GM12878 (cell line): Measurements from ENCODE around the gene HPSE2. TPM values are rescaled to one million over a fixed set of nuclear protein-coding genes. Genes with fewer than 3 reads are reported as not detected.

Experiments
- ATAC-seq: fragments of 200-7000 bp; cut with Tn5 transposase; 3 replicates; pipeline ENCODE4 v1.9.1; 2020; ENCODE audit warnings: mild to moderate bottlenecking, moderate library complexity
- BruUV-seq: library from RNA; stranded (reverse); fragments of 400-500 nt; replicated peaks from 2 replicates; lab custom pipeline; 2021; lab: Mats Ljungman, UMichigan
- CTCF ChIA-PET: fragments of 300-600 bp; sonication (Branson Sonifier 250); formaldehyde crosslinking; extraction: SDS; loops from one replicate; lab custom pipeline; 2021; ENCODE audit warnings: inconsistent platforms; lab: Yijun Ruan, JAX
- POLR2A ChIA-PET: fragments of 350-600 bp; formaldehyde crosslinking; extraction: SDS; loops from one replicate; lab custom pipeline; 2021; ENCODE audit warnings: inconsistent platforms; lab: Charles Lee
- RAD21 ChIA-PET: fragments of 300-600 bp; sonication (Branson Sonifier 250); formaldehyde crosslinking; loops from one replicate; lab custom pipeline; 2023; ENCODE audit warnings: antibody characterized with exemption; ENCODE audit not compliant: unreplicated experiment; lab: Charles Lee
- SMC1A ChIA-PET: fragments of 300-600 bp; sonication (Branson Sonifier 250); formaldehyde crosslinking; loops from one replicate; lab custom pipeline; 2023; ENCODE audit not compliant: unreplicated experiment, uncharacterized antibody; lab: Charles Lee
- DNase-seq: peaks from one replicate; pipeline ENCODE4 v3.0.0-alpha.2; 2011; ENCODE audit warnings: low read depth, low spot score
- FAIRE-seq: peaks from 3 replicates; lab custom pipeline; 2011; peaks lifted over from hg19 to GRCh38; lab: Jason Lieb, UNC
- H2AFZ ChIP-seq: 2 replicates; pipeline ENCODE4 v1.6.0; 2011; ENCODE audit warnings: low read depth, low read length, control low read depth; ENCODE audit not compliant: control insufficient read depth
- H3K27ac ChIP-seq: 2 replicates; pipeline ENCODE4 v1.5.1; 2011; ENCODE audit warnings: control low read depth; ENCODE audit not compliant: control insufficient read depth, insufficient read depth
- H3K27me3 ChIP-seq, 2 experiments: replicated peaks in 1 of 2; 2 replicates each; pipeline versions ENCODE4 v1.6.0 to v1.6.1; 2011; ENCODE audit warnings: low read length in 1 of 2; ENCODE audit not compliant: control insufficient read depth in 2 of 2, insufficient read depth in 2 of 2
- H3K36me3 ChIP-seq, 2 experiments: 2 replicates each; pipeline ENCODE4 v1.5.1; 2011; ENCODE audit warnings: low read length in 1 of 2; ENCODE audit not compliant: control insufficient read depth in 2 of 2, insufficient read depth in 2 of 2
- H3K4me1 ChIP-seq: 2 replicates; pipeline ENCODE4 v1.6.1; 2011; ENCODE audit warnings: mild to moderate bottlenecking, low read length, moderate library complexity, mixed read lengths; ENCODE audit not compliant: control insufficient read depth, insufficient read depth
- H3K4me2 ChIP-seq: 2 replicates; pipeline ENCODE4 v1.6.0; 2011; ENCODE audit warnings: control low read depth; ENCODE audit not compliant: control insufficient read depth, insufficient read depth
- H3K4me3 ChIP-seq: fragments of 200-600 bp; sonication (generic); 2 replicates; pipeline ENCODE4 v1.5.1; 2016
- H3K79me2 ChIP-seq: 2 replicates; pipeline ENCODE4 v1.6.0; 2011; ENCODE audit warnings: low read length; ENCODE audit not compliant: control insufficient read depth, insufficient read depth
- H3K9ac ChIP-seq: 2 replicates; pipeline ENCODE4 v1.8.0; 2011; ENCODE audit warnings: low read length, control low read depth, mixed read lengths; ENCODE audit not compliant: control insufficient read depth, insufficient read depth
- H3K9me3 ChIP-seq: replicated peaks from 3 replicates; pipeline ENCODE4 v1.5.1; 2011; ENCODE audit warnings: mild to moderate bottlenecking, low read length; ENCODE audit not compliant: control insufficient read depth, insufficient read depth
- H4K20me1 ChIP-seq: 2 replicates; pipeline ENCODE4 v1.6.0; 2011; ENCODE audit not compliant: control insufficient read depth, insufficient read depth
- IKZF1 ChIP-seq: fragments of 450-650 bp; conservative IDR thresholded peaks from 2 replicates; pipeline ENCODE4 v1.6.1; 2017; ENCODE audit warnings: antibody characterized with exemption, mild to moderate bottlenecking
- LARP7 ChIP-seq: fragments of 450-650 bp; IDR thresholded peaks from 2 replicates; pipeline ENCODE4 v1.6.1; 2017; ENCODE audit warnings: mild to moderate bottlenecking
- PML ChIP-seq: IDR thresholded peaks from 2 replicates; pipeline ENCODE4 v1.6.1; 2012; ENCODE audit warnings: low read length, inconsistent platforms
- SIN3A ChIP-seq: IDR thresholded peaks from 2 replicates; pipeline ENCODE4 v1.6.1; 2012; ENCODE audit warnings: low read depth, low read length, improper control_type of control experiment
- WGBS: methylation state at CpG from one replicate; pipeline ENCODE4 v1.1.6; 2016; ENCODE audit warnings: low lambda C conversion rate; ENCODE audit not compliant: insufficient replicate concordance, insufficient coverage; ENCODE audit errors: missing lambda C conversion rate; 5-methylcytosine and 5-hydroxymethylcytosine counted together
- in situ Hi-C: fragments of 300-500 bp; cut with MboI; formaldehyde crosslinking; loops from 9 replicates; pipeline ENCODE4 v1.14.3; 2018; ENCODE audit warnings: mixed read lengths
- intact Hi-C: fragments of 100-400 bp; cut with micrococcal nuclease; formaldehyde crosslinking; loops from one replicate; pipeline ENCODE4 v1.14.2; 2022; ENCODE audit not compliant: unreplicated experiment
- polyA plus RNA-seq, 11 experiments: library from polyadenylated mRNA; depleted of rRNA in 4 of 11; unstranded in 6 of 11; stranded (reverse) in 5 of 11; fragments of >200 nt; fragmentation: Nextera tagmentation in 4 of 11; fragmentation: Illumina TruSeq in 1 of 11; extraction: Ambion mirVana in 4 of 11; extraction: Trizol in 1 of 11; gene quantifications; 1 replicate in 1 of 11; 2 replicates in 10 of 11; pipeline versions ENCODE4 v1.2.1 to v1.2.3, GENCODE V29; 2011 to 2016; ENCODE audit warnings: inconsistent platforms in 2 of 11, missing spikeins in 2 of 11, low read depth in 1 of 11
- total RNA-seq, 4 experiments: library from RNA; depleted of rRNA in 3 of 4; stranded (reverse); fragments of >200 nt in 3 of 4; fragmentation: Illumina TruSeq in 1 of 4; extraction: Trizol in 1 of 4; gene quantifications; 2 replicates each; pipeline versions ENCODE4 v1.2.1 to v1.2.3, GENCODE V29; 2013 to 2021
- TF ChIP-seq, protein P1 (sequence below): IDR thresholded peaks from 2 replicates; pipeline ENCODE4 v1.6.1; 2012; ENCODE audit warnings: mild to moderate bottlenecking, low read depth, low read length
- TF ChIP-seq, protein P2 (sequence below): fragments of 450-650 bp; formaldehyde crosslinking; IDR thresholded peaks from 2 replicates; pipeline ENCODE4 v1.5.0; 2022; ENCODE audit warnings: mild to moderate bottlenecking, missing genetic modification characterization
- TF ChIP-seq, protein P3 (sequence below): fragments of 450-650 bp; IDR thresholded peaks from 2 replicates; pipeline ENCODE4 v1.6.1; 2014; ENCODE audit warnings: mild to moderate bottlenecking

Gene HPSE2
- total and polyA plus RNA-seq, 10 of the 15 experiments (the other 5 are each of a cell fraction or from before 2014, with no cell fraction given): 0.06 TPM; not detected in 9

DNA sequence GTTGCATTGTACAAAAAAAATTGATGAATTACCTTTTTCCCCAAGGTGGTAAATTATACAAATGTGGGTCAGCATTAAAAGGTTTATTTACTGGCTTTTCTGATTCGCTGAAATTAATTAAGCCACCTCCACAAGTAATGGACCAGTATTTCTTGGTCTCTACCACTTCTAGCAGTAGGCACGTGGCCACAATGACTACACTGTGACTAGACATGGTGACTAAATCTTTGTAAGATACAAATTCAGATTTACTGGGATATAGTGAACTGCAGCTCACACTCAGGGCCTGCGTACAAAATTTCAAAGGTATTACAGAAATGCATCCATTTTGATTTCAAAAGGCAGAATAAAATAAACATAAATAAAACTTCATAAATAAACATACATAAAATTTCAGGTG lies 10.9 kb downstream of the HPSE2 start (continued):
- TF ChIP-seq, protein P1, sequence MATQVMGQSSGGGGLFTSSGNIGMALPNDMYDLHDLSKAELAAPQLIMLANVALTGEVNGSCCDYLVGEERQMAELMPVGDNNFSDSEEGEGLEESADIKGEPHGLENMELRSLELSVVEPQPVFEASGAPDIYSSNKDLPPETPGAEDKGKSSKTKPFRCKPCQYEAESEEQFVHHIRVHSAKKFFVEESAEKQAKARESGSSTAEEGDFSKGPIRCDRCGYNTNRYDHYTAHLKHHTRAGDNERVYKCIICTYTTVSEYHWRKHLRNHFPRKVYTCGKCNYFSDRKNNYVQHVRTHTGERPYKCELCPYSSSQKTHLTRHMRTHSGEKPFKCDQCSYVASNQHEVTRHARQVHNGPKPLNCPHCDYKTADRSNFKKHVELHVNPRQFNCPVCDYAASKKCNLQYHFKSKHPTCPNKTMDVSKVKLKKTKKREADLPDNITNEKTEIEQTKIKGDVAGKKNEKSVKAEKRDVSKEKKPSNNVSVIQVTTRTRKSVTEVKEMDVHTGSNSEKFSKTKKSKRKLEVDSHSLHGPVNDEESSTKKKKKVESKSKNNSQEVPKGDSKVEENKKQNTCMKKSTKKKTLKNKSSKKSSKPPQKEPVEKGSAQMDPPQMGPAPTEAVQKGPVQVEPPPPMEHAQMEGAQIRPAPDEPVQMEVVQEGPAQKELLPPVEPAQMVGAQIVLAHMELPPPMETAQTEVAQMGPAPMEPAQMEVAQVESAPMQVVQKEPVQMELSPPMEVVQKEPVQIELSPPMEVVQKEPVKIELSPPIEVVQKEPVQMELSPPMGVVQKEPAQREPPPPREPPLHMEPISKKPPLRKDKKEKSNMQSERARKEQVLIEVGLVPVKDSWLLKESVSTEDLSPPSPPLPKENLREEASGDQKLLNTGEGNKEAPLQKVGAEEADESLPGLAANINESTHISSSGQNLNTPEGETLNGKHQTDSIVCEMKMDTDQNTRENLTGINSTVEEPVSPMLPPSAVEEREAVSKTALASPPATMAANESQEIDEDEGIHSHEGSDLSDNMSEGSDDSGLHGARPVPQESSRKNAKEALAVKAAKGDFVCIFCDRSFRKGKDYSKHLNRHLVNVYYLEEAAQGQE: no peak
- TF ChIP-seq, protein P2, sequence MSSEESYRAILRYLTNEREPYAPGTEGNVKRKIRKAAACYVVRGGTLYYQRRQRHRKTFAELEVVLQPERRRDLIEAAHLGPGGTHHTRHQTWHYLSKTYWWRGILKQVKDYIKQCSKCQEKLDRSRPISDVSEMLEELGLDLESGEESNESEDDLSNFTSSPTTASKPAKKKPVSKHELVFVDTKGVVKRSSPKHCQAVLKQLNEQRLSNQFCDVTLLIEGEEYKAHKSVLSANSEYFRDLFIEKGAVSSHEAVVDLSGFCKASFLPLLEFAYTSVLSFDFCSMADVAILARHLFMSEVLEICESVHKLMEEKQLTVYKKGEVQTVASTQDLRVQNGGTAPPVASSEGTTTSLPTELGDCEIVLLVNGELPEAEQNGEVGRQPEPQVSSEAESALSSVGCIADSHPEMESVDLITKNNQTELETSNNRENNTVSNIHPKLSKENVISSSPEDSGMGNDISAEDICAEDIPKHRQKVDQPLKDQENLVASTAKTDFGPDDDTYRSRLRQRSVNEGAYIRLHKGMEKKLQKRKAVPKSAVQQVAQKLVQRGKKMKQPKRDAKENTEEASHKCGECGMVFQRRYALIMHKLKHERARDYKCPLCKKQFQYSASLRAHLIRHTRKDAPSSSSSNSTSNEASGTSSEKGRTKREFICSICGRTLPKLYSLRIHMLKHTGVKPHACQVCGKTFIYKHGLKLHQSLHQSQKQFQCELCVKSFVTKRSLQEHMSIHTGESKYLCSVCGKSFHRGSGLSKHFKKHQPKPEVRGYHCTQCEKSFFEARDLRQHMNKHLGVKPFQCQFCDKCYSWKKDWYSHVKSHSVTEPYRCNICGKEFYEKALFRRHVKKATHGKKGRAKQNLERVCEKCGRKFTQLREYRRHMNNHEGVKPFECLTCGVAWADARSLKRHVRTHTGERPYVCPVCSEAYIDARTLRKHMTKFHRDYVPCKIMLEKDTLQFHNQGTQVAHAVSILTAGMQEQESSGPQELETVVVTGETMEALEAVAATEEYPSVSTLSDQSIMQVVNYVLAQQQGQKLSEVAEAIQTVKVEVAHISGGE (CRISPR knock-in tag): no peak
- no peak for TF ChIP-seq PML

DNA sequence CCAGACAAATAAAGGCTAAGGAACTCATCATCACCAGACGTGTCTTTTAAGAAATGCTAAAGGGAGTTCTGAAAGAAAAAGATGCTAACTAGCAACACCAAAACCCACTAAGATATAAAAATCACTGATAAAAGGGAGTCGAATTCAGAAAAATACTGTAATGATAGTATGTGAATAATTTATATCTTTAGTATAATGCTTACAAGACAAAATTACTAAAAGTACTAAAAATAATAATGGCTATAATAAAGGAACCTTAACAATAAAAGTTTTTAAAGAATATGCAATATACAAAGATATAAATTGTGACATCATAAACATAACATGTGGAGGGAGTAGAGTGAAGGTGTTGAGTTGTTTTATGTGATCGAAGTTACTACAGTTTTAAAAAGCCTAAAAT lies 28.3 kb downstream of the HPSE2 start:
- TF ChIP-seq LARP7 (no peak), IKZF1 (no peak), SIN3A (no peak)
- TF ChIP-seq, protein P3, sequence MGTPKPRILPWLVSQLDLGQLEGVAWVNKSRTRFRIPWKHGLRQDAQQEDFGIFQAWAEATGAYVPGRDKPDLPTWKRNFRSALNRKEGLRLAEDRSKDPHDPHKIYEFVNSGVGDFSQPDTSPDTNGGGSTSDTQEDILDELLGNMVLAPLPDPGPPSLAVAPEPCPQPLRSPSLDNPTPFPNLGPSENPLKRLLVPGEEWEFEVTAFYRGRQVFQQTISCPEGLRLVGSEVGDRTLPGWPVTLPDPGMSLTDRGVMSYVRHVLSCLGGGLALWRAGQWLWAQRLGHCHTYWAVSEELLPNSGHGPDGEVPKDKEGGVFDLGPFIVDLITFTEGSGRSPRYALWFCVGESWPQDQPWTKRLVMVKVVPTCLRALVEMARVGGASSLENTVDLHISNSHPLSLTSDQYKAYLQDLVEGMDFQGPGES: no peak
- RAD21 ChIA-PET: no interaction called here
- no TSS peak for BruUV-seq
- no peaks in the 10 kb centered on the region for H3K79me2 ChIP-seq
- DNase-seq (no peak), FAIRE-seq (no peak), ATAC-seq (no peak)
- H3K4me3 ChIP-seq: no peak overlapping the region
- H3K36me3 ChIP-seq: no peaks in the 10 kb centered on the region
- no peaks in the 10 kb centered on the region for H3K27me3 ChIP-seq
- intact Hi-C loops: no loop called here
- no peak overlapping the region for H3K9ac ChIP-seq
- no peaks in the 10 kb centered on the region for H4K20me1 ChIP-seq
- SMC1A ChIA-PET: no interaction called here
- CTCF ChIA-PET: interaction anchor here (0.6 kb wide), 1 partner anchor 313 kb away, joined by 3 read pairs; no protein-coding TSS in a partner anchor
- no peaks in the 10 kb centered on the region for H3K4me1 ChIP-seq
- H2AFZ ChIP-seq: no peak overlapping the region
- no peak overlapping the region for H3K27ac ChIP-seq
- H3K4me2 ChIP-seq: no peak overlapping the region
- in situ Hi-C loops: no loop called here
- WGBS: 18% methylated on average over 3 of the region's 3 CpGs
- POLR2A ChIA-PET: no interaction called here
- no peaks in the 10 kb centered on the region for H3K9me3 ChIP-seq
